Liver (tissue), 3 donors: ENCODE results near the gene CCDC61.

Experiments
- ATF3 ChIP-seq: IDR thresholded peaks from 2 replicates; pipeline ENCODE4 v1.6.1; 2016; ENCODE audit warnings: antibody characterized with exemption
- CTCF ChIP-seq: fragments of 150-350 bp; IDR thresholded peaks from 2 replicates; pipeline ENCODE4 v1.5.1; 2017; ENCODE audit warnings: improper control_type of control experiment, low read depth, low read length; ENCODE audit not compliant: missing input control
- EGR1 ChIP-seq, 2 donors: IDR thresholded peaks; 2 replicates each; pipeline ENCODE4 v1.6.1; 2016 to 2018; ENCODE audit warnings: antibody characterized with exemption in 2 of 2, low read depth in 2 of 2
- FOXA1 ChIP-seq: IDR thresholded peaks from 2 replicates; pipeline ENCODE4 v1.6.1; 2016; ENCODE audit warnings: antibody characterized with exemption
- GABPA ChIP-seq, 2 donors: IDR thresholded peaks in 1 of 2; conservative IDR thresholded peaks in 1 of 2; 2 replicates each; pipeline ENCODE4 v1.6.1; 2016; ENCODE audit warnings: antibody characterized with exemption in 2 of 2, mild to moderate bottlenecking in 1 of 2, moderate library complexity in 1 of 2
- HNF4G ChIP-seq: IDR thresholded peaks from 2 replicates; pipeline ENCODE4 v1.6.1; 2016; ENCODE audit warnings: antibody characterized with exemption
- JUND ChIP-seq, 2 donors: IDR thresholded peaks; 2 replicates each; pipeline ENCODE4 v1.6.1; 2016; ENCODE audit warnings: antibody characterized with exemption in 2 of 2
- MAX ChIP-seq: IDR thresholded peaks from 2 replicates; pipeline ENCODE4 v1.6.1; 2016; ENCODE audit warnings: antibody characterized with exemption
- REST ChIP-seq: IDR thresholded peaks from 2 replicates; pipeline ENCODE4 v1.6.1; 2016; ENCODE audit warnings: antibody characterized with exemption, mild to moderate bottlenecking
- TAF1 ChIP-seq: conservative IDR thresholded peaks from 2 replicates; pipeline ENCODE4 v1.6.1; 2016; ENCODE audit warnings: antibody characterized with exemption, mild to moderate bottlenecking
- YY1 ChIP-seq: IDR thresholded peaks from 2 replicates; pipeline ENCODE4 v1.6.1; 2016; ENCODE audit warnings: antibody characterized with exemption, mild to moderate bottlenecking
- ZBTB33 ChIP-seq: IDR thresholded peaks from 2 replicates; pipeline ENCODE4 v1.6.1; 2016; ENCODE audit warnings: antibody characterized with exemption
- donor health status: healthy.
- donor health status: healthy.

- no peak for TF ChIP-seq FOXA1
- TF ChIP-seq ATF3, result no peak
- no peak for TF ChIP-seq JUND (IDR thresholded peaks at IDR 0.05)
- no peak for TF ChIP-seq CTCF
- no peak for TF ChIP-seq REST
- TF ChIP-seq HNF4G, result no peak
- TF ChIP-seq TAF1, result no peak
- TF ChIP-seq ZBTB33, result no peak
- TF ChIP-seq MAX, result no peak
- TF ChIP-seq YY1, result no peak
- TF ChIP-seq GABPA (IDR thresholded peaks at IDR 0.05 in 1 of 2, conservative IDR thresholded peaks at IDR 0.05 in 1 of 2), result no peak
- no peak for TF ChIP-seq EGR1 (IDR thresholded peaks at IDR 0.05; ENCODE audit: low read depth in 2 of 2)
Measured at GRCh38 chr19:45947926-45948325, 47.3 kb upstream of the CCDC61 start.
